DND-41 (cell line): ENCODE measurements around the gene SMC5.
"Not testable (repeated sequence)": the region's sequence is repeated elsewhere in the genome, so short reads cannot be mapped to it uniquely, and the experiment has no call there.

ENCODE experiments used
- CTCF ChIP-seq: IDR thresholded peaks from 2 replicates; pipeline ENCODE4 v1.5.1; 2012; ENCODE audit warnings: borderline replicate concordance, low read length, moderate library complexity, mild to moderate bottlenecking; ENCODE audit not compliant: poor library complexity, severe bottlenecking; ENCODE audit errors: extremely low read depth
- EZH2 ChIP-seq: IDR thresholded peaks from 3 replicates; pipeline ENCODE4 v1.6.1; 2012; ENCODE audit warnings: borderline replicate concordance, low read depth, mild to moderate bottlenecking, moderate library complexity, low read length, inconsistent platforms; ENCODE audit not compliant: severe bottlenecking

GRCh38 chr9:70245952-70246351 is 12.8 kb upstream of the SMC5 start:
- TF ChIP-seq CTCF, EZH2: not testable (repeated sequence)
